Breast epithelium (tissue), 3 donors: ENCODE measurements around the gene CRYBG3.

Experiments used
- CTCF ChIP-seq, 3 donors: fragments of 450-650 bp; IDR thresholded peaks; one replicate each; pipeline ENCODE4 v1.5.1; 2016 to 2017; ENCODE audit warnings: antibody characterized with exemption in 3 of 3, mild to moderate bottlenecking in 3 of 3, moderate library complexity in 3 of 3
- POLR2AphosphoS5 ChIP-seq, 3 donors: sonication (generic); formaldehyde crosslinking; IDR thresholded peaks; one replicate each; pipeline ENCODE4 v1.6.1; 2017; ENCODE audit warnings: antibody characterized with exemption in 3 of 3

GRCh38 chr3:97810779-97811390 is 10.9 kb upstream of the CRYBG3 start:
- TF ChIP-seq CTCF (IDR thresholded peaks at IDR 0.05): no peak
- no peak for TF ChIP-seq POLR2AphosphoS5 (IDR thresholded peaks at IDR 0.05)
